GM21825 (cell line): ENCODE data around the gene MARF1.
"Not testable (repeated sequence)": the region's sequence is repeated elsewhere in the genome, so short reads cannot be mapped to it uniquely, and the experiment has no call there.

Source experiments
- ATAC-seq: cut with Tn5 transposase; IDR thresholded peaks from one replicate; pipeline ENCODE4 v1.9.1; 2021; ENCODE audit warnings: mild to moderate bottlenecking, moderate library complexity; ENCODE audit not compliant: unreplicated experiment

The MARF1 gene

GRCh38 chr16:15631730-15632409, 11.1 kb downstream of the MARF1 start:
- no peak for ATAC-seq

- ATAC-seq = no peak
Observed at GRCh38 chr16:15621889-15622288, 21.1 kb downstream of the MARF1 start.

GRCh38 chr16:15621456-15621855, 21.5 kb downstream of the MARF1 start:
- ATAC-seq = no peak

GRCh38 chr16:15620611-15621195, 22.3 kb downstream of the MARF1 start:
- ATAC-seq = no peak

GRCh38 chr16:15618392-15618791, 24.6 kb downstream of the MARF1 start:
- ATAC-seq = no peak

- no peak for ATAC-seq
Observed at GRCh38 chr16:15617901-15618300, 25.1 kb downstream of the MARF1 start.

- no peak for ATAC-seq
Observed at GRCh38 chr16:15616475-15617165, 26.3 kb downstream of the MARF1 start.

- ATAC-seq = no peak
Observed at GRCh38 chr16:15616012-15616411, 26.9 kb downstream of the MARF1 start.

GRCh38 chr16:15613676-15614075, 29.3 kb downstream of the MARF1 start:
- no peak for ATAC-seq

- no peak for ATAC-seq
Observed at GRCh38 chr16:15611610-15612009, 31.3 kb downstream of the MARF1 start.

- no peak for ATAC-seq
Observed at GRCh38 chr16:15610369-15610871, 32.5 kb downstream of the MARF1 start.

- ATAC-seq = no peak
Observed at GRCh38 chr16:15609286-15609649, 33.7 kb downstream of the MARF1 start.

- ATAC-seq = no peak
Observed at GRCh38 chr16:15608398-15609285, 34.3 kb downstream of the MARF1 start.

GRCh38 chr16:15607700-15608396, 35.1 kb downstream of the MARF1 start:
- ATAC-seq = no peak

- not testable (repeated sequence) for ATAC-seq
Observed at GRCh38 chr16:15607221-15607699, 35.7 kb downstream of the MARF1 start.

GRCh38 chr16:15606518-15607220, 36.3 kb downstream of the MARF1 start:
- ATAC-seq = no peak

GRCh38 chr16:15605839-15606517, 37.0 kb downstream of the MARF1 start:
- no peak for ATAC-seq

- ATAC-seq = no peak
Observed at GRCh38 chr16:15604460-15605440, 38.2 kb downstream of the MARF1 start.
